Bone marrow (tissue), 2 donors: ENCODE measurements around the gene FAM236B.
"Not testable (repeated sequence)": the region's sequence is repeated elsewhere in the genome, so short reads cannot be mapped to it uniquely, and the experiment has no call there.

Experiments used
- DNase-seq, 2 donors: peaks; one replicate each; lab custom pipeline; 2025; lab: John Stamatoyannopoulos, UW

FAM236B gene

DNA sequence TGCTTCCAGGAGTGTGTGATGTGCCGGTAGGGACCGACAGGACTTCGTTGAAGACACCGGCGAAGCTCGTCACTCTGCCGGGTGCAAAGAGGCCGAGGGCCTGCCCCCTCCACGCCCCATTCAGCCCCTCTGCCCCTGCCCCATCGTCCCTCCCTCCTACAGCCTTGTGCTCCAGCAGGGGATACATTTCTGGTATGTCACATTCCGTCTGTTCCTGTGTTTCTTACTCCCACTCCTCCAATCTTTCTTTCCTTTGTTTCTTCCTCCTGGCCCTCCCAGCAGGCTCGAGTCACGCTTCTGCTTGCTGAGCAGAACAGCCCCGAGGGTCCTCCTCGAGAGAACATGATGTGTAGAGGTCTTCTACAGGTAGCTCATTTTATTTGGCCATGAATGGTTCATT is at the start of gene FAM236B:
Gene FAM236B, minus strand, starts transcription at position 101 of the 400 bp plus-strand sequence. Its CDS starts 100 bp downstream, at position 1.
- DNase-seq: not testable (repeated sequence)

DNA sequence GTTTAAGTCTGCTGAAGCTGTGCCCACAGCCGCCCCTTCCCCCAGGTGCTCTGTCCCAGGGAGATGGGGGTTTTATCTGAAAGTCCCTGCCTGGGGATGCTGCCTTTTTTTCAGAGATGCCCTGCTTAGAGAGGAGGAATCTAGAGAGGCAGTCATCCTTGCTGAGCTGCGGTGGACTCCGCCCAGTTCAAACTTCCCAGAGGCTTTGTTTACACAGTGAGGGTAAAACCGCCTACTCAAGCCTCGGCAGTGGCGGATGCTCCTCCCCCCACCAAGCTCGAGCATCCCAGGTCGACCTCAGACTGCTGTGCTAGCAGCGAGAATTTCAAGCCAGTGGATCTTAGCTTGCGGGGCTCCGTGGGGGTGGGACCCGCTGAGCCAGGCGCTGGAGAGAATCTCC is 48.2 kb upstream of the FAM236B start:
- DNase-seq: not testable (repeated sequence)

GRCh38 chrX:72808110-72808509 is 25.6 kb upstream of the FAM236B start, which contains the start of gene FAM236D:
FAM236D (minus strand) TSS chrX:72808210; CDS start chrX:72808110, 100 bp downstream.
- not testable (repeated sequence) for DNase-seq

GRCh38 chrX:72790390-72790789 is 7.9 kb upstream of the FAM236B start:
- not testable (repeated sequence) for DNase-seq

DNA sequence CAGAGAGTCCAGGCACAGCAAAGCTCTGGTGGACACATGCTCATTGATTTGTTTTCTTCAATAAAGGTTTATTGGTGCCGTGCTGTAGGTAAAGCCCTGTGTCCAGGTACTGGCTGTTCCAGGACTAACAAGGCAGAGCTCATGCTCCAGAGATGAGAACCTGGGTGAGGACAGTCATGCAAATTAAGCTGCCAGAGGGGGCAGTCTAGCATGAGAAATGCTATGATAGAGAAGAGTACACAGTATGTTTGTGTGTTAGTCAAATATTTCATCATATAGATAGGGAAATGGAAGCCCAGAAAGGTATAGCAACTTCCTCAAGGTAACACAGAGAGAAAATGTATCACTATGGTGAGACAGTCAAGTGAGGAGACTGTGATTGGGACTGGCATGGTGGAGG is 5.7 kb upstream of the FAM236B start:
- DNase-seq: not testable (repeated sequence)

DNA sequence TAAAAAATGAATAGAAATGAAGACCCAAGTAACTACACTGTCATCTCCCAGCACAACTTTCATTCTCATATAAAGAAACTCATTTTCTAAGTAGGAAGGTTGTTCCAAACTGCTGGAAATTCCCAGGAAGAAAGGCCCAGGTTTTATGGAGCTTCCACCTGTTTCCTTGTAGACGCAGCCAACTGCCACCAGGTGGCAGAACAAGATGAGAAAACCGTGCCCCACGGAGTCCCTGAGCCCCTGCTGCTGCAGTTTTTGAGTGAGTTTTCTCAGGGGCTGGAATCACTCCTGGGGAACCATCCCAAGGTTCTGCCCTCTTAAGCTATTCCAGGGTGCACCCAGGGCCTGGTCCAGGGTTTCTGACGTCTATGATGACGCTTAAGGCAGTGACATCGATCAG is 1.5 kb upstream of the FAM236B start:
- DNase-seq: not testable (repeated sequence)

- DNase-seq: not testable (repeated sequence)
Observed at GRCh38 chrX:72783365-72783936, 991 bp upstream of the FAM236B start.

GRCh38 chrX:72778146-72778545 is 4.3 kb downstream of the FAM236B start:
- DNase-seq: not testable (repeated sequence)

GRCh38 chrX:72777467-72777790 is 5.0 kb downstream of the FAM236B start:
- not testable (repeated sequence) for DNase-seq

GRCh38 chrX:72776653-72777466 is 5.6 kb downstream of the FAM236B start, which contains the start of gene DMRTC1B:
DMRTC1B (plus strand) TSS chrX:72776890; CDS start chrX:72845136, 68,246 bp downstream.
- DNase-seq: not testable (repeated sequence)

- not testable (repeated sequence) for DNase-seq
Observed at GRCh38 chrX:72760454-72760853, 22.0 kb downstream of the FAM236B start.

GRCh38 chrX:72748545-72748944 is 33.9 kb downstream of the FAM236B start:
- not testable (repeated sequence) for DNase-seq

GRCh38 chrX:72745546-72745945 is 36.9 kb downstream of the FAM236B start:
- not testable (repeated sequence) for DNase-seq

DNA sequence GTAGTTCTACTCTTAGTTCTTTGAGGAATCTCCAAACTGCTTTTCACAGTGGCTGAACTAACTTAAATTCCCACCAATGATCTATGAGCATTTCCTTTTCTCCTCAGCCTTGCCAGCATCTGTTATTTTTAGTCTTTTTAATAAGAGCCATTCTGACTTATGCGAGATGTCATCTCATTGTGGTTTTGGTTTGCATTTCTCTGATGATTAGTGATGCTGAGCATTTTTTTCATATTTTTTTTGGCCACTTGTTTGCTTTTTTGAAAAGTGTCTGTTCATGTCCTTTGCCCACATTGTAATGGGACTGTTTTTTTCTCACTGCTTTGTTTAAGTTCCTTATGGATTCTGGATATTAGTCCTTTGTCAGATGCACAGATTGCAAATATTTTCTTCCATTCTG is 46.9 kb downstream of the FAM236B start:
- DNase-seq: no peak

DNA sequence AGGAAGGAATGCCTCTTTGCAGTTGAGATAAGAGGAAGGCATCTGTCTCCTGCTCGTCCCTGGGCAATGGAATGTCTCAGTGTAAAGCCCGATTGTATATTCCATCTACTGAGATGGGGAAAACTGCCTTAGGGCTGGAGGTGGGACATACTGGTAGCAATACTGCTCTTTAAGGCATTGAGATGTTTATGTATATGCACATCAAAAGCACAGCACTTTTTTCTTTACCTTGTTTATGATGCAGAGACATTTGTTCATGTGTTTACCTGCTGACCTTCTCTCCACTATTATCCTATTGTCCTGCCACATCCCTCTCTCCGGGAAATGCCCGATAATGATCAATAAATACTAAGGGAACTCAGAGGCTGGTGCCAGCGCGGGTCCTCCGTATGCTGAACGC is 48.8 kb downstream of the FAM236B start:
- DNase-seq: not testable (repeated sequence)
